Suprapubic skin (tissue), 4 donors: ENCODE results near the gene GPR135. TPM values are rescaled to one million over a fixed set of nuclear protein-coding genes. Genes with fewer than 3 reads are reported as not detected.

Source experiments
- DNase-seq, 2 donors: peaks; one replicate each; pipeline ENCODE4 v3.0.0-alpha.2; 2019; ENCODE audit warnings: low spot score in 2 of 2
- H3K27ac ChIP-seq: fragments of 200-600 bp; sonication (generic); one replicate; pipeline ENCODE4 v1.5.1; 2019
- H3K27me3 ChIP-seq: fragments of 200-600 bp; sonication (generic); one replicate; pipeline ENCODE4 v1.5.1; 2019
- H3K36me3 ChIP-seq: fragments of 200-600 bp; sonication (generic); one replicate; pipeline ENCODE4 v1.5.1; 2019
- H3K4me1 ChIP-seq: fragments of 200-600 bp; sonication (generic); one replicate; pipeline ENCODE4 v1.5.1; 2019
- H3K4me3 ChIP-seq: fragments of 200-600 bp; sonication (generic); one replicate; pipeline ENCODE4 v1.5.1; 2019; ENCODE audit warnings: mild to moderate bottlenecking
- H3K9me3 ChIP-seq: fragments of 200-600 bp; sonication (generic); one replicate; pipeline ENCODE4 v1.5.1; 2019
- CTCF ChIP-seq, 2 donors: fragments of 200-600 bp in 1 of 2; fragments of 450-650 bp in 1 of 2; sonication (generic) in 1 of 2; IDR thresholded peaks; one replicate each; pipeline ENCODE4 v1.5.1; 2016 to 2019; ENCODE audit warnings: antibody characterized with exemption in 2 of 2, mild to moderate bottlenecking in 1 of 2, moderate library complexity in 1 of 2
- EP300 ChIP-seq: sonication (generic); formaldehyde crosslinking; IDR thresholded peaks from one replicate; pipeline ENCODE4 v1.6.1; 2017; ENCODE audit warnings: antibody characterized with exemption
- POLR2A ChIP-seq, 2 donors: fragments of 450-650 bp; IDR thresholded peaks; one replicate each; pipeline ENCODE4 v1.6.1; 2017; ENCODE audit warnings: antibody characterized with exemption in 2 of 2, mild to moderate bottlenecking in 2 of 2, moderate library complexity in 2 of 2
- POLR2AphosphoS5 ChIP-seq, 3 donors: sonication (generic); formaldehyde crosslinking; IDR thresholded peaks; one replicate each; pipeline ENCODE4 v1.6.1; 2017; ENCODE audit warnings: antibody characterized with exemption in 3 of 3
- WGBS: methylation state at CpG from one replicate; pipeline ENCODE4 v1.1.5; 2018; 5-methylcytosine and 5-hydroxymethylcytosine counted together
- total RNA-seq, 4 donors: library from RNA; depleted of rRNA; stranded (reverse); fragments of >200 nt; gene quantifications; one replicate each; pipeline ENCODE4 v1.1.0, GENCODE V29; 2016

GPR135 gene
- total RNA-seq, 4 donors from 2014 or later, result 1.3 to 5.9 (median 2.4) TPM

DNA sequence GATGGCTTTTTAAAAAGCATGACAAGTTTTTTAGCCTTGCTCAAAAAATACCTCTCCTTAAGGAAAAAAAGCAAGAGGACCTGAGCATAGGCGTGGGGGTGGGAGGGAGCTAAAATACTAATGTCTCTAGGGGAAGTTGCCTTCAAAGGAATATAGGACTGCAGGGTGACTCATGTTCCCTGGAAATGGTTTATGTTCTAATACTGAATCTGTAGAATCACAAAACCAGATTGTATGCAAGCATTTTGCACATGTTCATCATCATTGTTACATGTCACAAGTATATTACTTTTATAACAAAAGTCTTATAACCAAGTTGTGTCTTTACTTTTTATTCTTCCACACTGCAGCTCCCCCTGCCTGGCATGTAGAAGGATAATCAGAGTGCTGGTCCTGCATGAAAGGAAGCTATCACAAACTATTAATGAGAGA, 36.6 kb downstream of the GPR135 start:
- 48% methylated on average over 1 of the region's 1 CpG for WGBS
- TF ChIP-seq POLR2A (IDR thresholded peaks at IDR 0.05) (no peak), EP300 (no peak), CTCF (IDR thresholded peaks at IDR 0.05) (no peak), POLR2AphosphoS5 (IDR thresholded peaks at IDR 0.05) (no peak)
- DNase-seq, result no peak
- Histone ChIP-seq H3K4me3 (no peak overlapping the region), H3K9me3 (no peaks in the 10 kb centered on the region), H3K27ac (no peak overlapping the region), H3K4me1 (peaks cover 6% of the 10 kb centered on the region), H3K27me3 (no peaks in the 10 kb centered on the region), H3K36me3 (no peaks in the 10 kb centered on the region)

DNA sequence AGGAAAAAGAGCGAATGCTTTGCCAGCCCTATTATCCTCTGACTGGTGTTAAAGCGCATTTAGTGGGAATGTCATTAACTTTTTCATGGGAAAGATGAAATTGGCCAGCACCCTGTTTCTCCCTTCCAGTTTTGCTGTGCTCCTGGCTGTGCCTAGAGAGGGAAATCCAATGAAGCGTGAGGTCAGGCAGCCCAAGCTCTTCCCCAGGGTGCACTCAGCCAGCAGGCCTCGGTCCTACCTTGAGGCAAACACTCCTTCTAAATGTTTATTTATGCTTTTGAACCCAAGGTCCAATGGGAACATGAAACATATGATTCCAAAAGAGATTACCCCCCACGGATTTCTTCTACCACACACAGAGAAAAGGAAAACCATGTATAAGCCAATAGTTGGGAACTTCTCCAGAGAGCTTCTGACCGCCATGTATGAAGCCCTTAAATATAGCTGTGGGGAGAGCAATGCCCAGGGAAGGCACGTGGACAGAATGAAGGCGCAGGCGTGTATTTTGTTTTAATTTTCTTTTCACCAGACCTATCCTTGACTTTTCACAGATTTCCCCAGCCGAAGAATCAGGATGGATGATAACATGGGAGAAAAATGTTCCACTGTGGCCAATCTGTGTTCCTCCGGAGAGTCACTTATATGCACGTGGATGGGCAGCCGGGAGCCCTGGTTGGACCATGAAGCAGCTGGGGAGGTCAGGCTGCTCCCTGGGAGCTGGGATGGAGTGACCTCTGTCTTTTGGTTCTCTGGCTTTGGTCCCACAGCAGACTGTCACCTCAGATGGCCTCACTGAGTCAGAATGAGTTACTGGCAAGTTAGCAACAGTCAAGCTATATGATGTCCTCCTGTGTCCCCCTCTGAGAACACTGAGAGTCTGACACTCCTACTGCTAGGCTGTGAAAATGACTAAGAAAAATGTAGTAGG, 37.3 kb downstream of the GPR135 start:
- Histone ChIP-seq H3K9me3 (no peaks in the 10 kb centered on the region), H3K4me1 (peaks cover 6% of the 10 kb centered on the region), H3K27me3 (no peaks in the 10 kb centered on the region), H3K4me3 (no peak overlapping the region), H3K36me3 (no peaks in the 10 kb centered on the region), H3K27ac (no peak overlapping the region)
- WGBS, result 80% methylated on average over 13 of the region's 13 CpGs
- no peak for DNase-seq
- TF ChIP-seq CTCF (IDR thresholded peaks at IDR 0.05), result no peak
- no peak for TF ChIP-seq EP300
- TF ChIP-seq POLR2AphosphoS5 (IDR thresholded peaks at IDR 0.05), result no peak
- no peak for TF ChIP-seq POLR2A (IDR thresholded peaks at IDR 0.05)

- TF ChIP-seq POLR2AphosphoS5 (IDR thresholded peaks at IDR 0.05) (no peak), POLR2A (IDR thresholded peaks at IDR 0.05) (no peak), CTCF (IDR thresholded peaks at IDR 0.05) (no peak), EP300 (no peak)
- no peak for DNase-seq
- Histone ChIP-seq H3K4me1 (peaks cover 6% of the 10 kb centered on the region), H3K27ac (no peak overlapping the region), H3K9me3 (no peaks in the 10 kb centered on the region), H3K27me3 (no peaks in the 10 kb centered on the region), H3K4me3 (no peak overlapping the region), H3K36me3 (no peaks in the 10 kb centered on the region)
- WGBS, result 51% methylated on average over 3 of the region's 3 CpGs
These were observed 39.8 kb downstream of the GPR135 start for GRCh38 chr14:59425322-59425935.

DNA sequence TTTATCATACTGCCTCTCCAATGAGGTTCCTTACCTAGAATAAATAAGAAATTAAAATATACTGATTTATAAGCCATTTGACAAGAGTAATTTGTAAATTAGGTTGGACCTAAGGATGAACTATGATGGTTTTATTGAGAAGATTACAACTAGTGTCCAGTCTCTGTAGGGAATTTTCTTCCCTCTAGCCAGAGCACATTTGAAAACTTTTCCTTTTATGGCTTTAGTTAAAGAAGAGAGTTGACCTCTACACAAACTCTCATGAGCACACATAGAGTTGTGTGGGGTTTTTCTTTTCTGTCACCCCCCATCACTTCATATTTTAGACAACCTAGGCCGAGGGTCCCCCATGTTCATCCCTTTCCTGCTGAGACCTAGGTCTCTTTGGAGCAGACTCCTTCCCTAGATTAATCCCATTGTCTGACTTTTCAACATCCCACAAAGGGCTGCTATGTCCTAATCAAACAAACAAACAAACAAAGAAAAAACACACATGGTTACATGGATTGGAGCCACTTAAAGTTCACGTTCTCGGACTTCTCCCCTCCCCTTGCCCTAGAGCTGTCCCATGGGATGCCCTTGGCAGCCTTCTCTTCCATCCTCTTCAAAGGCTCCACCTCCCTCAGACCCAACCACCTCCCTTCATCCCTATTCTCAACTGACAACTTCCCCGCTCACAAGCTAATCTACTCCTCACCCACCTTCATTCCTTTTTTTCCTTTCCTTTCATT, 40.7 kb downstream of the GPR135 start:
- Histone ChIP-seq H3K27ac (no peak overlapping the region), H3K27me3 (no peaks in the 10 kb centered on the region), H3K4me3 (no peak overlapping the region), H3K4me1 (peaks cover 6% of the 10 kb centered on the region), H3K36me3 (no peaks in the 10 kb centered on the region), H3K9me3 (no peaks in the 10 kb centered on the region)
- TF ChIP-seq EP300, result no peak
- TF ChIP-seq CTCF (IDR thresholded peaks at IDR 0.05), result no peak
- no peak for TF ChIP-seq POLR2A (IDR thresholded peaks at IDR 0.05)
- no peak for TF ChIP-seq POLR2AphosphoS5 (IDR thresholded peaks at IDR 0.05)
- 60% methylated on average over 4 of the region's 4 CpGs for WGBS
- DNase-seq, result no peak
